NCI-H146 treated with DMSO at 0.1 percent for 48 hours (cell line): ENCODE results near the gene MPC1L.
"Not testable (repeated sequence)": the region's sequence is repeated elsewhere in the genome, so short reads cannot be mapped to it uniquely, and the experiment has no call there.

Experiments
- DNase-seq: peaks from one replicate; lab custom pipeline; 2025; ENCODE audit not compliant: unreplicated experiment; lab: John Stamatoyannopoulos, UW

Gene MPC1L

DNA sequence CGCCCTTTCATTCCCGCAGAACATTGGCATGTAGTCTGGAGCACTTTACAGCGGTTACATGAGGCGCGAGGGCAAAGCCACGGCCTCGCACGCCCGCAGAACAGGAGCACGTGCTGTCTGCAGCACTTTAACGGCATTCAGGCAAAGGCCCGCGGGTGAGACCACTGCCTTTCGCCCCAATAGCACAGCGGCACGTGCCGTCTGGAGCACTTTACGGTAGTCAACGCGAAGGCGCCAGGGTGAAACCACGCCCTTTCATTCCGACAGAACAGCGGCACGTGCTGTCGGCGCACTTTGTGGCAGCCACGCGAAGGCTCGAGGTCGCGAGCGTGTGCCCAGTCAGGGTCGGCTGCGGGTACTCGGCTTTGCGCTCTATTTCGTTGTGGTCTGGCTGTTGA lies at the start of gene MPC1L:
MPC1L (plus strand) TSS at position 290 of the 398 bp plus-strand sequence. CDS start 138 bp downstream, outside the sequence.
- DNase-seq: no peak

- DNase-seq: peak; percentile 2
These were observed 49.5 kb upstream of the MPC1L start for GRCh38 chrX:40573763-40574162.

GRCh38 chrX:40575411-40575810 lies 47.8 kb upstream of the MPC1L start:
- not testable (repeated sequence) for DNase-seq

- DNase-seq: no peak
These were observed 46.9 kb upstream of the MPC1L start for GRCh38 chrX:40576291-40576690.

- DNase-seq: no peak
These were observed 45.1 kb upstream of the MPC1L start for GRCh38 chrX:40578039-40578695.

GRCh38 chrX:40579141-40579540 lies 44.1 kb upstream of the MPC1L start:
- DNase-seq: no peak

DNA sequence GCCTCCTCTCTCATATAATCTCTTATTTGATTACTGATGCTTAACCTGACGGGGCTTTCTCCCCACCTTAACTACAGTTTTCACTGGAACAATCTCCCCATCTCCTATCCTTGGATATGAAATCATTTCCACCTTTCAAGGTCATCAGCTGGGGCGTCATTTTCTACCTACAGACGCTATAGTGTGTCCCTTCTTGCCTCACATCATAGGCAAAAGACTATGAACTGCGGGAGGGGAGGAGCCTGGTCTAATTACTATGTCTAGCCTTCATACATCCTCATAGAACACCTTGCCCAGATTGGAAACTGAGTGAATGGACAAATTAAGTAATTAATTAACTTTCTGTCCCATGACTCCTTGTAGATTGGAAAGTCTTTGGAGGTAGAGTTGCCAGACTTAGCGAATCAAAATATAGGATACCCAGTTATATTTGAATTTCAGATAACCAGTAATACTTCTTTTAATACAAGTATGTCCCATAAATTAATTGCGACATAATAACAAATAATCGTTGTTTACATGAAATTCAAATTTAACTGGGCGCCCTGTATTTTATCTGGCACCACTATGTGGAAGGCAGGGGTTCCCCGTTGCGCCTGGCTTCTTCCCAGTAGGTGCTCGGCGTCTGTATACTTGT lies 43.2 kb upstream of the MPC1L start:
- no peak for DNase-seq

- DNase-seq: peak; percentile 89
These were observed 42.5 kb upstream of the MPC1L start, which contains the start of gene ATP6AP2 for GRCh38 chrX:40580537-40581335. Gene ATP6AP2 (plus strand): TSS chrX:40580970. CDS start chrX:40581066, 96 bp downstream.

DNA sequence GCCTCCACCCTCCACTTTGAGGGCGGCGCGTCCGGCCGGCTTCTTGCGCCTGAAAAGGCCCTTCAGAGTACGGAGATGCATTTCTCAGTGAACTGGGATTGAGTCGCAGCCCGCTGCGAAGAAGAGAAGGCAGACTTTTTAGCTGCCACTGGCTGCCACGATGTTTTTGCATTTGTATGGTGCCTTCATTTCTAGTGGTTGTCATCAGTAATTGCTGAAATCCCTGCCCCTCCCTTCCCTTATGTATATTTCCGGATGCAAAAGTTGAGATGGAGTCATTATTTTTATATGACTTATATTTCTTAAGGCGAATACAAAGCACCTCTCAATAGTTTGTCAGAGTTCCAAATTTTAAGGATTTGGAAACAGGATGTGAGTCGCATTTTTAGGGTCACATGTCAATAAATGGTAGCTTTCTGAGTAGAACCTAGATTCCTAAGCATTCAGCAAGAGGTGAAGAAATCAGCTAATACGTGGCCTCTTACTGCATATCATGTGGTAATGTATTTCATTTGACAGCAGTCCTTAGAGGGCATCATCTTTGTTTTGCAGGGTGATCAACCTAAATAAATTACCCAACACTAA lies 41.8 kb upstream of the MPC1L start:
- DNase-seq: no peak

- not testable (repeated sequence) for DNase-seq
These were observed 41.0 kb upstream of the MPC1L start for GRCh38 chrX:40582178-40582577.

DNA sequence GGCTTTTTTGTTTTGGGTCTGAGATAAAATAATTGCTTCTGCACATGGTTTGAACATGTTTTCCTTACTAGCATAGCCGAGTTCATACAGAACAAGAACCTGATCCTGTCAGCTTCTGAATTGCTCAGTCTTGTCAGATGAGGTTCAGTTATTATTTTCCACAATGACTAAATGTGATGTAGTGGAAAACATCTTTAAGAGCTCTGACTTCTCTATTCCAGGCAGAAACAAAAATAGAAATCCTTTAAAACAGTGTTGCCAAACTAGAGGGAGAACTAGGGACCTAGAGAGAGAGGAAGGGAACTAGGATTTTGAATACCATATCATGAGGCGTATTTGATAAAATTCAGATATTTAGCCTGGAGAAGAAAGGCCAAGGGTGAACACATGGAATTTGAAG lies 40.4 kb upstream of the MPC1L start:
- DNase-seq: no peak

- not testable (repeated sequence) for DNase-seq
These were observed 35.6 kb upstream of the MPC1L start for GRCh38 chrX:40587623-40588022.

GRCh38 chrX:40589616-40590321 lies 33.5 kb upstream of the MPC1L start:
- DNase-seq: not testable (repeated sequence)

- no peak for DNase-seq
These were observed 19.8 kb upstream of the MPC1L start for GRCh38 chrX:40603446-40603845.

- no peak for DNase-seq
These were observed 15.8 kb upstream of the MPC1L start for GRCh38 chrX:40607381-40607780.

DNA sequence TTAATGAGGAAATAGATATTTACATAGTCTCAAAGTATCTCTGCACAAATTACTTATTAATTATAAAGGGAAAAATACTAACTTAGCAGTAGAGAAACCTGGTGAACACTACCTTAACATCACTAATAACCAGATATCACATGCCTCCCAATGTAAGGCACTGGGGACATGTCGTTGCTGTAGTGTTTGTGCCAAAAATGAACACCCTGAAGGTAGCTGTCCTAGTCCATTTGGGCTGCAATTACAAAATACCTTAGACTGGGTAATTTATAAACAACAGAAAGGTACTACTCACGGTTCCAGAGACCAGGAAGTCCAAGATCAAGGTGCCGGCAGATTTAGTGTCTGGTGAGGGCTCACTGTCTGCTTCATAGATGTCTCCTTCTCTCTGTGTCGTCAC lies 10.7 kb upstream of the MPC1L start:
- DNase-seq: no peak

DNA sequence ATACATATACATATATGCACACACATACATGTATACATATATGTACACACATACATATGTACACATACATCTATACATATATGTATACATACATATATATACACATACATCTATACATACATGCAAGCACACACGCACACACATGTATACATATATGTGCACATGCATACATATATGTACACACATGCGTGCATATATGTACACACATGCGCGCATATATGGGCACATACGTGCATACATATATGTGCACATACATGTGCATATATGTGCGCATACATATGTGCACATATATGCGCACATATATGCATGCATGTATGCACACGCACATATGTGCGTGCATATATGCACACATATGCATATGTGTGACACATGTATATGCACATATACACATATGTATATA lies 7.3 kb upstream of the MPC1L start:
- no peak for DNase-seq

GRCh38 chrX:40617566-40617965 lies 5.7 kb upstream of the MPC1L start:
- no peak for DNase-seq

DNA sequence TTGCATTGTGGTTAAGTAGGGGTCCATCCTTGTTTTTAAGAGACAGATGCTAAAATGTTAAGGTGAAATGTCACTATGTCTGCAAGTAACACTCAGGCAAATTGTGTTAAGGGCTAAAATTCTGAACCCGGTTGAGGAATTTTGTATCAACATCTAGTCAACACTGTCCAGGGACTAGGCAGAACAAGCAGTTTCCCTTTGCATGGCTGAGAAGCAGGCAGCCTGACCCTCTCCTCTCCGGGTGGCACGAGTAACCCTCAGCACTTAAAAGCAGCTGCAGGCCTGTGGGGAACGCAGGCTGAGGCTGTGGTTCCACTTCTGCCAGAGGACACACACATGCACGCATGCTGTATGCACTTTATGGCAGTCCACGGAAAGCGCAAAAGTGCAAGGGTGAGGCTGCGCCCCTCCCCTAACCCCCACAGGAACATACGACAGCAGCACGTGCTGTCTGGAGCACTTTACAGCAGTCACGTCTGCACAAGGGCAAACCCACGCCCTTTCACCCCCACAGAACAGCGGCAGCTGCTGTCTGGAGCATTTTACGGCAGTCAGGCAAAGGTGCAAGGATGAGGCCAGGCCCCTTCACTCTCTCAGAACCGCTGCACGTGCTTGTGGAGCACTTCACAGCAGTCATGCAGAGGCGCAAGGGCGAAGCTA lies 619 bp upstream of the MPC1L start:
- no peak for DNase-seq

- no peak for DNase-seq
These were observed 437 bp downstream of the MPC1L start for GRCh38 chrX:40623665-40624064.
